ENCODE data around the gene ZBTB7B.

ZBTB7B gene

GRCh38 chr1:155007251-155007828 is 4.7 kb downstream of the ZBTB7B start:
- TF ChIP-seq, protein P1, sequence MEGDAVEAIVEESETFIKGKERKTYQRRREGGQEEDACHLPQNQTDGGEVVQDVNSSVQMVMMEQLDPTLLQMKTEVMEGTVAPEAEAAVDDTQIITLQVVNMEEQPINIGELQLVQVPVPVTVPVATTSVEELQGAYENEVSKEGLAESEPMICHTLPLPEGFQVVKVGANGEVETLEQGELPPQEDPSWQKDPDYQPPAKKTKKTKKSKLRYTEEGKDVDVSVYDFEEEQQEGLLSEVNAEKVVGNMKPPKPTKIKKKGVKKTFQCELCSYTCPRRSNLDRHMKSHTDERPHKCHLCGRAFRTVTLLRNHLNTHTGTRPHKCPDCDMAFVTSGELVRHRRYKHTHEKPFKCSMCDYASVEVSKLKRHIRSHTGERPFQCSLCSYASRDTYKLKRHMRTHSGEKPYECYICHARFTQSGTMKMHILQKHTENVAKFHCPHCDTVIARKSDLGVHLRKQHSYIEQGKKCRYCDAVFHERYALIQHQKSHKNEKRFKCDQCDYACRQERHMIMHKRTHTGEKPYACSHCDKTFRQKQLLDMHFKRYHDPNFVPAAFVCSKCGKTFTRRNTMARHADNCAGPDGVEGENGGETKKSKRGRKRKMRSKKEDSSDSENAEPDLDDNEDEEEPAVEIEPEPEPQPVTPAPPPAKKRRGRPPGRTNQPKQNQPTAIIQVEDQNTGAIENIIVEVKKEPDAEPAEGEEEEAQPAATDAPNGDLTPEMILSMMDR (conservative IDR thresholded peaks at IDR 0.05; ENCODE audit: low read length), result no peak
- H3K4me3 ChIP-seq (ENCODE audit: low read length), result no peak overlapping the region
- DNase-seq (ENCODE audit: low read depth), result no peak

DNA sequence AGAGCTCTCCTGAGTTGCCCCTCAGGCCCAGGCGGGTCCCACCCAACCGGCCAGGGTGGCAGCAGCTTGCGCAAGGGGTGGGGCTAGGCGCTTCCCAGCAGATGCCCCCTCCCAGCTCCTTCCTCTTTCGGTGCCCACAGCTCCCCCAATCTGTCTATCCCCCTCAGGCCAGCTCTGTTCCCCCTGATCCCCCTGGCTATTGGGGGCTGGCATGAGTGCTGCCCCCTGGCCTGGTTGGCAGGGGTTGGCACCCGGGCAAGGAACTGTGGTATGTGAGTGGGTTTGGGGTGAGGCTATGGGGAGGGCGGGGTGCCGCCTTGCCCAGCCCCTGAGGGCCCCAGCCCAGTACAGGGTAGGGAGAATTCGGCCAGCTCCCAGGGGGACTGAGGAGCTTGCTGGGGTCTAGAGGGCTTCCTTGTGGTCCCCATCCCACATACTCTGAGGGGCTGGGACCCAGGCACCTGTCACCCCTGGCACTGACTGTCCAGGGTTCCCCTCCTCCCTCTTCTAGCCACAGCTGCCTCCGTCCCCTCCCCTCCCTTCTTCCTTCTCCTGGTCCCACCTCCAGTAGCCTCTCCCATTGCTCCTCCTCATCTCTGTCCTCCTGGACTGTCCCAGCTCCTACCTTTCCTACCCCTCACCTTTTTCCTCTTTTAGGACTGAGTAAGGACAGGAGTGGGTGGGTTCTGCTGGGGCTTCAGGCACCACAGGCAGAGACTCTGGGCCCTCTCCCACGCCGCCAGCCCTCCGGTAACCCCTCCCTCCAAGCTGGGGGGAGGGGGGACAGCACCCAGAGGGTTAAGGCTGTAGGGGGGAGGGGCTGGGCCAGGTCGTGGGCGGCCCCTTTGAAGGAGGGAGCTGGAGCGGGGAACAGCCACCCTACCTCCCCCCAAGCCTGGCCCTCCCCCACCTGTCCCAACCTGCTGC is 5.7 kb downstream of the ZBTB7B start:
- no peak overlapping the region for H3K4me3 ChIP-seq (ENCODE audit: low read length)
- TF ChIP-seq, protein P1 (conservative IDR thresholded peaks at IDR 0.05; ENCODE audit: low read length), result no peak
- no peak for DNase-seq (ENCODE audit: low read depth)

DNA sequence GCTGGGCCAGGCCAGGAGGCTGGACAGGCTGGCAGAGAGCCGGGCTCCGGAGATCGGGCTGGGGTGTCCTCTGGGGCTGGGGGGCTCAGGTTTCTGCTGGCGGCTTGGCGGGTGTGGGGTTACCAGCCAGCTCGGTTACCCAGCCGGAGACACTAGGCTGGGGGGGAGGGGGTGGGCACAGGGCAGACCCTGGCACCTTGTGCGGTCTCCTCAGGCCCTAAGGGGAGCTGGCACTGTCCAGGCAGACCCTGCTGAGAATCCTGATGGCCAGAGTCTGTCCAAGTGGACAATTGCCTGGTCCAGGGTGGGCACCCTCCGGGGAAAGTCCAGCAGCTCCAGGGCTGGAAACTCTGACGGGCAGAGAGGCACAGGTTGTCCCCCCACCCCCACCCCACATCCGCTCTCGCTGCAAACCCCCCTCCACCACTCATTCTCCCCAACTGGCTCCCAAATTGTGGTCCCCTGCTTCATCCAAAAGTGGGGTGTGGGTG is 6.7 kb downstream of the ZBTB7B start:
- TF ChIP-seq, protein P1 (conservative IDR thresholded peaks at IDR 0.05; ENCODE audit: low read length), result no peak
- no peak overlapping the region for H3K4me3 ChIP-seq (ENCODE audit: low read length)
- no peak for DNase-seq (ENCODE audit: low read depth)

DNA sequence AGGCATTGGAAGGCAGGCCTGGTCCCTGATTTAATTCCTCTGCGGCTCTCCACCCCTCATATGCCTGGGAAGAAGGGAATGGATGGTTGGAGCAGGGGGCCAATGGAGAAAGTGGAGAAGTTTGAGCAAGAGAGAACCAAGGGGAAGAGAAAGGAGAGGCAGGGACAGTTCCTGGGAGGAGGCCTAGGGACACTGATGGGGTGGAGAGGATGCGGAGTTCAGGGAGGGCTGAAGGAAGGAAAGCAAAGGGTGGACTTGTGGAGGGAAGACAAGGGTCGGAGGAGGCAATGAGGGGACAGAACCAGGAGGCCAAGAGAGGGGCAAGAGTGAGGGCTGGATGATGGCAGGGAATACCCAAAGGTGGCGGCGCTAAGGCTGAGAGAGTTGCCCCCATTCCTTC is 7.1 kb downstream of the ZBTB7B start:
- H3K4me3 ChIP-seq (ENCODE audit: low read length), result no peak overlapping the region
- no peak for DNase-seq (ENCODE audit: low read depth)
- TF ChIP-seq, protein P1 (conservative IDR thresholded peaks at IDR 0.05; ENCODE audit: low read length), result no peak

- DNase-seq (ENCODE audit: low read depth), result no peak
- no peak overlapping the region for H3K4me3 ChIP-seq (ENCODE audit: low read length)
- TF ChIP-seq, protein P1 (conservative IDR thresholded peaks at IDR 0.05; ENCODE audit: low read length), result no peak
Observed at GRCh38 chr1:155010211-155010918, 7.8 kb downstream of the ZBTB7B start.

DNA sequence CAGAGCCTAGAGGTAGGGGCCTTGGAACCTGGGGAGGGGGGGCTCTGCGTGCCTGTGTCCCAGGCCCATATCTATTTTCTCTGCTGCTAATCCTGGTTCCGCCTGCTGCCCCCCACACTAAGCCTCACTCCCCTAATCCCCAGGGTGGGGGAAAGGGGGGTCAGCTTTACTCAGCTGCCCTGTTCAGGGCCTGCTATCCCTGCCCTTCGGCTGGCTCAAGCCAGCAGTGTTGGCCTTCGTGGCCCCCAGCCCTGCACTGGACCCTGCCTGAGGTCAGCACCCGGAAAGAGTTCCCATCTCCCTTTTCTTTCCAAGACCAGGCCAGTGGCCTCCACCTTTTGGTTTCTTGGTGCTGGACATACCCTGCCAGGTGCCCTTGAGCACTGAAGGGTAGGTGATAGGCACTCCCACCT is 8.4 kb downstream of the ZBTB7B start:
- no peak overlapping the region for H3K4me3 ChIP-seq (ENCODE audit: low read length)
- TF ChIP-seq, protein P1 (conservative IDR thresholded peaks at IDR 0.05; ENCODE audit: low read length), result no peak
- no peak for DNase-seq (ENCODE audit: low read depth)

Measured in AG10803 (cell line).